Measurements from ENCODE around the gene TPSD1. TPM values are rescaled to one million over a fixed set of nuclear protein-coding genes. Genes with fewer than 3 reads are reported as not detected.

TPSD1 gene
- polyA plus RNA-seq, 1 of the 3 experiments (the other 2 are of a cell fraction): not detected

GRCh38 chr16:1273816-1274215 lies 17.9 kb downstream of the TPSD1 start:
- no peaks in the 10 kb centered on the region for H3K9me3 ChIP-seq
- peaks cover 0 to 19% of the 10 kb centered on the region in 2 experiments; a peak in 1 of 4 replicates for H3K4me1 ChIP-seq (ENCODE audit: control insufficient read depth in 1 of 2, insufficient read depth in 2 of 2, low read depth in 1 of 2, low read length in 1 of 2)
- no peaks in the 10 kb centered on the region for H3K9me2 ChIP-seq
- H4K20me1 ChIP-seq (ENCODE audit: insufficient read depth): no peaks in the 10 kb centered on the region
- H3K79me2 ChIP-seq (ENCODE audit: insufficient read depth): no peaks in the 10 kb centered on the region
- no peaks in the 10 kb centered on the region for H3K36me3 ChIP-seq (replicated peaks in 1 of 2; ENCODE audit: control insufficient read depth in 1 of 2, insufficient read depth in 2 of 2, low read length in 1 of 2)
- H3F3A ChIP-seq (replicated peaks; ENCODE audit: insufficient read depth): no peaks in the 10 kb centered on the region
- H3K9ac ChIP-seq: no peak overlapping the region
- DNase-seq: no peak
- no peak overlapping the region for H3K4me3 ChIP-seq (ENCODE audit: low read depth in 2 of 2, low read length in 1 of 2)
- H3K4me2 ChIP-seq: no peak overlapping the region
- no peak overlapping the region for H2AFZ ChIP-seq (ENCODE audit: low read depth)
- ChIA-PET POLR2A (interaction anchor here (0.6 kb wide), 1 partner anchor 23 kb away, joined by 3 read pairs; no protein-coding TSS in a partner anchor), CTCF (interaction anchor here (1.1 to 1.4 kb wide), 2 partner anchors 28 to 254 kb away, joined by 3 to 4 read pairs; no protein-coding TSS in a partner anchor)
- no peak overlapping the region for H3K27ac ChIP-seq (ENCODE audit: low read depth in 2 of 2, low read length in 1 of 2)
- H3K27me3 ChIP-seq (ENCODE audit: insufficient read depth): peaks cover 82% of the 10 kb centered on the region
- no peak for TF ChIP-seq NRF1 (IDR thresholded peaks at IDR 0.05; ENCODE audit: low read depth, low read length)
- 69% methylated on average over 5 of the region's 15 CpGs for WGBS (ENCODE audit: low lambda C conversion rate)

- no peak overlapping the region for H3K4me3 ChIP-seq (ENCODE audit: low read depth in 2 of 2, low read length in 1 of 2)
- 65% methylated on average over 7 of the region's 7 CpGs for WGBS (ENCODE audit: low lambda C conversion rate)
Observed at GRCh38 chr16:1274767-1275166, 18.9 kb downstream of the TPSD1 start.

More at GRCh38 chr16:1274767-1275166, 18.9 kb downstream of the TPSD1 start:
- Histone ChIP-seq H3K36me3 (replicated peaks in 1 of 2; ENCODE audit: control insufficient read depth in 1 of 2, insufficient read depth in 2 of 2, low read length in 1 of 2) (no peaks in the 10 kb centered on the region), H3K79me2 (ENCODE audit: insufficient read depth) (no peaks in the 10 kb centered on the region), H3K4me1 (ENCODE audit: control insufficient read depth in 1 of 2, insufficient read depth in 2 of 2, low read depth in 1 of 2, low read length in 1 of 2) (peaks cover 0 to 19% of the 10 kb centered on the region in 2 experiments; a peak in 1 of 4 replicates), H2AFZ (ENCODE audit: low read depth) (no peak overlapping the region), H4K20me1 (ENCODE audit: insufficient read depth) (no peaks in the 10 kb centered on the region), H3K27ac (ENCODE audit: low read depth in 2 of 2, low read length in 1 of 2) (no peak overlapping the region), H3K9me3 (no peaks in the 10 kb centered on the region), H3K9me2 (no peaks in the 10 kb centered on the region), H3F3A (replicated peaks; ENCODE audit: insufficient read depth) (no peaks in the 10 kb centered on the region), H3K9ac (no peak overlapping the region), H3K27me3 (ENCODE audit: insufficient read depth) (peaks cover 82% of the 10 kb centered on the region), H3K4me2 (no peak overlapping the region)
- ChIA-PET CTCF (interaction anchor here (1.9 kb wide), 1 partner anchor 27 kb away, joined by 4 read pairs; no protein-coding TSS in a partner anchor), POLR2A (no interaction called here)
- TF ChIP-seq GABPA (IDR thresholded peaks at IDR 0.05; ENCODE audit: low read depth) (no peak), SMC3 (IDR thresholded peaks at IDR 0.05; ENCODE audit: low read depth, low read length) (no peak), RCOR1 (IDR thresholded peaks at IDR 0.05; ENCODE audit: low read length) (no peak), REST (IDR thresholded peaks at IDR 0.05; ENCODE audit: low read depth, low read length) (no peak), RXRA (IDR thresholded peaks at IDR 0.05; ENCODE audit: borderline replicate concordance, low read depth) (no peak), NRF1 (IDR thresholded peaks at IDR 0.05; ENCODE audit: low read depth, low read length) (no peak), JUND (IDR thresholded peaks at IDR 0.05) (no peak), TAF1 (IDR thresholded peaks at IDR 0.05; ENCODE audit: borderline replicate concordance, low read depth, low read length) (no peak), RFX5 (IDR thresholded peaks at IDR 0.05; ENCODE audit: low read length) (no peak), ELF1 (IDR thresholded peaks at IDR 0.05) (no peak), TEAD4 (IDR thresholded peaks at IDR 0.05; ENCODE audit: borderline replicate concordance, insufficient read depth) (no peak), FOXJ3 (CRISPR knock-in tag; IDR thresholded peaks at IDR 0.05) (no peak)
- DNase-seq: no peak
